HepG2 (cell line): ENCODE measurements around the gene ZNF121. TPM values are rescaled to one million over a fixed set of nuclear protein-coding genes. Genes with fewer than 3 reads are reported as not detected.

Source experiments
- AGO2 ChIP-seq: fragments of 200-400 bp; formaldehyde crosslinking; optimal IDR thresholded peaks from 2 replicates; pipeline ENCODE3; 2017; ENCODE audit warnings: mild to moderate bottlenecking, low read depth, low read length, moderate library complexity
- AKNA ChIP-seq: sonication (generic); formaldehyde crosslinking; IDR thresholded peaks from 2 replicates; pipeline ENCODE4 v1.4.0; 2020; ENCODE audit warnings: missing genetic modification reagents, borderline replicate concordance
- CTCF ChIP-seq: sonication (generic); formaldehyde crosslinking; IDR thresholded peaks from 2 replicates; pipeline ENCODE4 v1.5.0; 2020; ENCODE audit warnings: mild to moderate bottlenecking, missing genetic modification reagents, moderate library complexity
- GTF2F1 ChIP-seq: fragments of 150-350 bp; IDR thresholded peaks from 2 replicates; pipeline ENCODE4 v1.6.1; 2014; ENCODE audit warnings: low read length
- KDM1A ChIP-seq: IDR thresholded peaks from 2 replicates; pipeline ENCODE4 v1.6.1; 2016; ENCODE audit warnings: missing compliant biosample characterization
- NR2F2 ChIP-seq: IDR thresholded peaks from 2 replicates; pipeline ENCODE4 v1.6.1; 2012; ENCODE audit warnings: low read depth, inconsistent platforms, borderline replicate concordance
- PRDM10 ChIP-seq: sonication (generic); formaldehyde crosslinking; IDR thresholded peaks from 2 replicates; pipeline ENCODE4 v1.4.0; 2020; ENCODE audit warnings: low read depth, missing genetic modification reagents
- ZBTB39 ChIP-seq: sonication (generic); formaldehyde crosslinking; IDR thresholded peaks from 2 replicates; pipeline ENCODE4 v1.5.0; 2020; ENCODE audit warnings: missing genetic modification reagents
- ZNF430 ChIP-seq: sonication (generic); formaldehyde crosslinking; IDR thresholded peaks from 2 replicates; pipeline ENCODE4 v1.9.0; 2021; ENCODE audit warnings: mild to moderate bottlenecking, missing genetic modification reagents
- ZNF512B ChIP-seq: sonication (generic); formaldehyde crosslinking; IDR thresholded peaks from 2 replicates; pipeline ENCODE4 v1.5.1; 2020; ENCODE audit warnings: missing genetic modification reagents, mild to moderate bottlenecking, borderline replicate concordance
- ZNF780A ChIP-seq: sonication (generic); formaldehyde crosslinking; IDR thresholded peaks from 2 replicates; pipeline ENCODE4 v1.8.0; 2022; ENCODE audit warnings: mild to moderate bottlenecking, missing genetic modification reagents, moderate library complexity
- ZSCAN9 ChIP-seq: IDR thresholded peaks from 2 replicates; pipeline ENCODE4 v1.6.1; 2016; ENCODE audit warnings: borderline replicate concordance
- polyA plus RNA-seq, 8 experiments: library from polyadenylated mRNA; depleted of rRNA in 3 of 8; stranded (reverse) in 7 of 8; unstranded in 1 of 8; fragments of >200 nt; fragmentation: Illumina TruSeq in 4 of 8; extraction: Trizol in 4 of 8; gene quantifications; 2 replicates each; pipeline versions ENCODE4 v1.2.1 to v1.2.3, GENCODE V29; 2011 to 2016; ENCODE audit warnings: low read depth in 4 of 8, missing spikeins in 1 of 8, mixed read lengths in 1 of 8; ENCODE audit not compliant: insufficient read depth in 1 of 8
- total RNA-seq, 5 experiments: library from RNA; depleted of rRNA; stranded (reverse); fragments of >200 nt; fragmentation: Illumina TruSeq; extraction: Trizol; gene quantifications; 2 replicates each; pipeline ENCODE4 v1.2.3, GENCODE V29; 2016; ENCODE audit warnings: low read depth in 1 of 5

ZNF121 gene
- total and polyA plus RNA-seq, 2 of the 13 experiments (the other 11 are each of a cell fraction or from before 2014, with no cell fraction given), result 7.8 to 56.3 TPM

GRCh38 chr19:9621156-9622037 is 37.1 kb upstream of the ZNF121 start, which contains the start of gene ZNF561 (continued):
- no peak for TF ChIP-seq PRDM10 (CRISPR knock-in tag)
- TF ChIP-seq CTCF (CRISPR knock-in tag), result peak; percentile 14
- TF ChIP-seq ZBTB39 (CRISPR knock-in tag), result no peak
- no peak for TF ChIP-seq KDM1A (CRISPR knock-in tag)
- TF ChIP-seq ZNF512B (CRISPR knock-in tag), result no peak
- TF ChIP-seq GTF2F1, result no peak
- TF ChIP-seq AKNA, result 0 out of 2 replicates have a peak, but pooled peaks have one; percentile 77
- no peak for TF ChIP-seq ZNF780A (CRISPR knock-in tag)
- no peak for TF ChIP-seq ZSCAN9 (CRISPR knock-in tag)
- TF ChIP-seq NR2F2, result no peak
- peak; percentile 25 for TF ChIP-seq AGO2
- peak; percentile 64; the same call in 1 of the 2 replicates for TF ChIP-seq ZNF430 (CRISPR knock-in tag)
